ENCODE data around the gene RAB8B.

Gene RAB8B

DNA sequence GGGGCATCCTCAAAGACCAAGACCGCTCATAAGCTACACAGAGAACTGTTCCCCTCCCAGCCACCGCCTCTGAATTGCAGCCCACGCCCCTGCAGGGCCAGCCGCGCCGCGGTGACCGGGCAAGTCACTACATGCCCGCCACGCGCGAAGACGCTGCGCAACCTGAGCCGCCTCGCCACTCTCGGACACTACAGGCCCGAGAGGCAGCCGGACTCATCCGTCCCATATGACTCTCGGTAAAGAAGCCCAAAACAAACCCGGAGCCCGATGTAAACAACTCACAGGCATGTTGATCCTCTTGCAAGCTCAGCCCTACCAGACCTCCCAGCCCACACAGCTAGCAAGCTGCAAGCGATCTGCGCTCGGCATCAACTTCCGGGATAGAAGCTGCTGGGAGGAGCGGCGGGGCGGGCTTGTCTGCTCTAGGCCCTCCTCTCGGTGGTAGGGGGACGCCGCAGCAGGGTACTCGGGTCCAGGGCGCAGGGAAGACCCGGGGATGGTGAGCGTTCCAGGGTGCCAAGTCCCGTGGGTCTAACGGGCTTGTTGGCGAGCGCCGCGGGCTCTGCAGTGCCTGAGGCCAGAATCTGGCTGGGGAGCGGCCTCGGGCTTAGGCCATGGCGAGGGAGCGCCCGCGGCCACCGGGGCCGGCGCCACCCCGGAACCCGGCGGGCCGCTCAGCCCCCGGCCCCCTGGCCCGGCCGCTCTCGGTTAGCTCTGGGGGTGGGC is 32.1 kb upstream of the RAB8B start, which contains the start of gene RPS27L:
Gene RPS27L, minus strand, starts transcription at position 360 of the 726 bp plus-strand sequence. Its CDS starts 72 bp downstream, at position 288.
- TF ChIP-seq EZH2 (IDR thresholded peaks at IDR 0.05), result no peak
- peak; percentile 95 for TF ChIP-seq POLR2AphosphoS5 (IDR thresholded peaks at IDR 0.05; ENCODE audit: borderline replicate concordance, low read depth, low read length)
- Histone ChIP-seq H3K4me3 (peak within 1 kb of the TSS; percentile 90), H3K27ac (peak within 1 kb of the TSS; percentile 89), H3K36me3 (ENCODE audit: insufficient read depth, low read length) (peaks cover 8% of the 10 kb centered on the region), H3K9me3 (ENCODE audit: low read depth, low read length) (no peaks in the 10 kb centered on the region), H3K9ac (ENCODE audit: insufficient read length) (peak within 1 kb of the TSS; percentile 80)
- DNase-seq (ENCODE audit: low read depth, low spot score), result peak; percentile 66

DNA sequence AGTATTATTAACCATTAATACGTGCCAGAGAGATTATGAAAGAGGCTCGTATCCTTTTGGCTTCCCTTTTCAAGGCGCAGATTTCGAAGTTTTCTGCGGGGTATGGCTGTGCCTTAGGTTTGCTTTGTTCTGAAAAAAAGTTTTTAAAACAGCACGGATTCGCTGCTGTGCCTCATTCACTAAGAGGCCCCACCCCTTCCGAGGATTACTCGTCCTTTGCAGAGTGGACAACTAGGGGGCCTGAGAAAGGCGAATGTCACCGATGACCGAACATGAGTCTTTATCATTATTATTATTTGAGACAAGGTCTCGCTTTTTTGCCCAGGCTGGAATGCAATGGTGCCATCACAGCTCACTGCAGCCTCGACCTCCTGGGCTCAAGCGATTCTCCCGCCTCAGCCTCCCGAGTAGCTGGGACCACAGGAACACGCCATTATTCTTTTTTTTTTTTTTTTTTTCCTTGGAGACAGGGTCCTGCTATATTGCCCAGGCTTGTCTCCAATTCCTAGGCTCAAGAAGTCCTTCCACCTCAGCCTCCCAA is 31.4 kb upstream of the RAB8B start:
- Histone ChIP-seq H3K4me3 (peak overlapping the region; percentile 90), H3K36me3 (ENCODE audit: insufficient read depth, low read length) (peaks cover 8% of the 10 kb centered on the region), H3K9ac (ENCODE audit: insufficient read length) (peak overlapping the region; percentile 80), H3K27ac (peak overlapping the region; percentile 89), H3K9me3 (ENCODE audit: low read depth, low read length) (no peaks in the 10 kb centered on the region)
- no peak for TF ChIP-seq POLR2AphosphoS5 (IDR thresholded peaks at IDR 0.05; ENCODE audit: borderline replicate concordance, low read depth, low read length)
- TF ChIP-seq FOXP2 (optimal IDR thresholded peaks at IDR 0.05; ENCODE audit: control extremely low read depth, extremely low read length, insufficient read depth), result no peak
- TF ChIP-seq EZH2 (IDR thresholded peaks at IDR 0.05), result no peak
- no peak for DNase-seq (ENCODE audit: low read depth, low spot score)

DNA sequence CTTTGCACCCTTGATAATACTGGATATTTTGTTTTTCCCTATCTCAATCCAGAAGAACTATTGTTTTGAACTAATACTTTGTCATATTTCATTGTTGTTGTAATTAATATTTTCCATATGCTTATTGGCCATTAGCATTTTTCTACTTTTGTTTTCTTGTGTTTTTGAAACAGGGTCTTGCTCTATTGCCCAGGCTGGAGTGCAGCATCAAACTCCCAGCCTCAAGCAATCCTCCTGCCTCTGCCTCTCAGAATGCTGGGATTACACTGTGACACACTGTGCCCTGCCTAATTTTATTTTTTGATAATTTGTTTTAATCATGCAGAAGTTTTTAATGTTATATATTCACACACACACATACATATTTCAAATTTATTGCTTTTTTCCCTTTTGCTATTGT is 28.8 kb upstream of the RAB8B start:
- TF ChIP-seq EZH2 (IDR thresholded peaks at IDR 0.05) (no peak), POLR2AphosphoS5 (IDR thresholded peaks at IDR 0.05; ENCODE audit: borderline replicate concordance, low read depth, low read length) (no peak), FOXP2 (optimal IDR thresholded peaks at IDR 0.05; ENCODE audit: control extremely low read depth, extremely low read length, insufficient read depth) (no peak)
- Histone ChIP-seq H3K9ac (ENCODE audit: insufficient read length) (peak overlapping the region; percentile 32), H3K9me3 (ENCODE audit: low read depth, low read length) (no peaks in the 10 kb centered on the region), H3K4me3 (peak overlapping the region; percentile 56), H3K27ac (peak overlapping the region; percentile 84), H3K36me3 (ENCODE audit: insufficient read depth, low read length) (no peaks in the 10 kb centered on the region)
- DNase-seq (ENCODE audit: low read depth, low spot score), result no peak

GRCh38 chr15:63163217-63163616 is 26.2 kb upstream of the RAB8B start:
- DNase-seq (ENCODE audit: low read depth, low spot score), result no peak
- no peak for TF ChIP-seq POLR2AphosphoS5 (IDR thresholded peaks at IDR 0.05; ENCODE audit: borderline replicate concordance, low read depth, low read length)
- no peak for TF ChIP-seq FOXP2 (optimal IDR thresholded peaks at IDR 0.05; ENCODE audit: control extremely low read depth, extremely low read length, insufficient read depth)
- TF ChIP-seq EZH2 (IDR thresholded peaks at IDR 0.05), result no peak
- Histone ChIP-seq H3K9ac (ENCODE audit: insufficient read length) (no peak overlapping the region), H3K27ac (no peak overlapping the region), H3K9me3 (ENCODE audit: low read depth, low read length) (no peaks in the 10 kb centered on the region), H3K4me3 (no peak overlapping the region), H3K36me3 (ENCODE audit: insufficient read depth, low read length) (no peaks in the 10 kb centered on the region)

DNA sequence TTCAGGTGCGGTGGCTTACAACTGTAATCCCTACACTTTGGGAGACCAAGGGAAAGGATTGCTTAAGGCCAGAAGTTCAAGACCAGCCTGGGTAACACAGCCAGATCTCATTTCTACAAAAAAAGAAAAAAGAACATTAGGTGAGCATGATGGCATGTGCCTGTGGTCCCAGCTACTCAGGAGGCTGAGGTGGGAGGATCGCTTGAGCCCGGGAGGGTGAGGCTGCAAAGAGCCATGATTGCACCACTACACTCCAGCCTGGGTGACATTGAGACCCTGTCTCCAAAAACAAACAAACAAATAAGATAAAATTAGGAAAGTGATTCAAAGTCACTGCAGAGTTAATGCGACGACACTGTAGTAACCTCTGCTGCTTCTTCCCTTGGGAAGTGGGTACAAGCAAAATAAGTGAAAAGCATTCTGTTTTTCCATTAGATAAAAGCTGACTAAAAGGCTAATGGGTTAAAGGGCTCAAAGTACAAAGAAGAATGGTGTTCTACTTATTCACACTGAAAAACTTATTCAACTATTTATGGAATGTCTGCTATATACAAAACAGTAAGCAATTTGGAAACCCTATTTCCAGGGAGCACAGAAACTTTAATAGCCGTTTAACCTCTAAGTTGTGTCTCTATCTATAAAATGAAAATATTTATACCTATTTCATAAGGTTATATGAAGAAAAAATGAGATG is 24.1 kb upstream of the RAB8B start:
- Histone ChIP-seq H3K27ac (no peak overlapping the region), H3K4me3 (no peak overlapping the region), H3K9me3 (ENCODE audit: low read depth, low read length) (no peaks in the 10 kb centered on the region), H3K36me3 (ENCODE audit: insufficient read depth, low read length) (no peaks in the 10 kb centered on the region), H3K9ac (ENCODE audit: insufficient read length) (no peak overlapping the region)
- no peak for DNase-seq (ENCODE audit: low read depth, low spot score)
- no peak for TF ChIP-seq FOXP2 (optimal IDR thresholded peaks at IDR 0.05; ENCODE audit: control extremely low read depth, extremely low read length, insufficient read depth)
- TF ChIP-seq POLR2AphosphoS5 (IDR thresholded peaks at IDR 0.05; ENCODE audit: borderline replicate concordance, low read depth, low read length), result no peak

GRCh38 chr15:63166219-63166618 is 23.2 kb upstream of the RAB8B start:
- DNase-seq (ENCODE audit: low read depth, low spot score), result no peak
- H3K27ac ChIP-seq, result 0 out of 2 replicates have a peak overlapping the region, but pooled peaks have one; percentile 34

DNA sequence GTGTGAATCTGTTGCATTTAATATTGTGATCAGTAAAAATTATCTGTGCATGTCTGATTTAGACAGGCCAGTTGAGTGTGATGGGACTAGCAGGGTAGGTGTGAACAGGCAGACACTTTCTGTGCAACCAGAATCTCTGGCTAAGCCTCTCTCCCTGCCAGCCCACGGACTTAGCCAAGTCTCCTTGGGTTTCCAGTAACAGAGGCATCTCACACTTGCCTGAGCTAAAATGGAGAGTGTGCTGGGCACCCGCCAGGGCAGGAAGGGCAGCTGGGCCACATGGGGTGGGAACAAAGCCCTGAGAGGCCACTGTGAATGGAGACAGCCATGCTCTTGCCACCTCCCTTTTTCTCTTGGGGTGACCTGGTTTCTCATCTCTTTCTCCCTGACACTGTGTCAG is 19.6 kb upstream of the RAB8B start:
- H3K9ac ChIP-seq (ENCODE audit: insufficient read length), result no peak overlapping the region
- no peak overlapping the region for H3K27ac ChIP-seq
- no peaks in the 10 kb centered on the region for H3K9me3 ChIP-seq (ENCODE audit: low read depth, low read length)
- H3K36me3 ChIP-seq (ENCODE audit: insufficient read depth, low read length), result no peaks in the 10 kb centered on the region
- no peak overlapping the region for H3K4me3 ChIP-seq
- no peak for TF ChIP-seq FOXP2 (optimal IDR thresholded peaks at IDR 0.05; ENCODE audit: control extremely low read depth, extremely low read length, insufficient read depth)
- TF ChIP-seq EZH2 (IDR thresholded peaks at IDR 0.05), result no peak
- no peak for TF ChIP-seq POLR2AphosphoS5 (IDR thresholded peaks at IDR 0.05; ENCODE audit: borderline replicate concordance, low read depth, low read length)
- DNase-seq (ENCODE audit: low read depth, low spot score), result no peak

More at GRCh38 chr15:63166219-63166618, 23.2 kb upstream of the RAB8B start:
- H3K9ac ChIP-seq (ENCODE audit: insufficient read length), result no peak overlapping the region
- no peak overlapping the region for H3K4me3 ChIP-seq
- no peaks in the 10 kb centered on the region for H3K36me3 ChIP-seq (ENCODE audit: insufficient read depth, low read length)
- TF ChIP-seq FOXP2 (optimal IDR thresholded peaks at IDR 0.05; ENCODE audit: control extremely low read depth, extremely low read length, insufficient read depth), result no peak
- TF ChIP-seq EZH2 (IDR thresholded peaks at IDR 0.05), result no peak
- TF ChIP-seq POLR2AphosphoS5 (IDR thresholded peaks at IDR 0.05; ENCODE audit: borderline replicate concordance, low read depth, low read length), result no peak
- H3K9me3 ChIP-seq (ENCODE audit: low read depth, low read length), result no peaks in the 10 kb centered on the region

DNA sequence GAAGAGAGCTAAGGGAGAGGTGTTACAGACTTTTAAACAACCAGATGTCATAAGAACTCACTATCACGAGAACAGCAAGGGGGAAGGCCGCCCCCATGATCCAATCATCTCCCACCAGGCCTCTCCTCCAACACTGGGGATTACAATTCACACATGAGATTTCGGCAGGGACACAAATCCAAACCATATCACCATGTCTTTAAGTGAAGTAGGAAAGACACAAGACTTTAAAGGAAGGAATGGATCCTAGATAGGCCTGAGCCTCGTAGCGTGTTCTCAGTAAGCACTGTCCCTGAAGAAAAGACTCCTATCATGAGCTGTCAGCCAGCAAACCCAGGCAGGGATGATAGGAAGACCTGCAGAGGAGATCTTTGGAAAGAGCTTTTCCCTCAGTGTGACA is 17.0 kb upstream of the RAB8B start:
- Histone ChIP-seq H3K4me3 (no peak overlapping the region), H3K36me3 (ENCODE audit: insufficient read depth, low read length) (no peaks in the 10 kb centered on the region), H3K9ac (ENCODE audit: insufficient read length) (no peak overlapping the region), H3K9me3 (ENCODE audit: low read depth, low read length) (no peaks in the 10 kb centered on the region), H3K27ac (no peak overlapping the region)
- no peak for DNase-seq (ENCODE audit: low read depth, low spot score)
- no peak for TF ChIP-seq EZH2 (IDR thresholded peaks at IDR 0.05)
- TF ChIP-seq FOXP2 (optimal IDR thresholded peaks at IDR 0.05; ENCODE audit: control extremely low read depth, extremely low read length, insufficient read depth), result no peak
- no peak for TF ChIP-seq POLR2AphosphoS5 (IDR thresholded peaks at IDR 0.05; ENCODE audit: borderline replicate concordance, low read depth, low read length)

Measured in SK-N-MC (cell line).